SIG-M5 treated with dmso at 0.1 percent for 504 hours (cell line): ENCODE data around the gene TPK1.
"Not testable (repeated sequence)": the region's sequence is repeated elsewhere in the genome, so short reads cannot be mapped to it uniquely, and the experiment has no call there.

Source experiments
- DNase-seq: peaks from one replicate; lab custom pipeline; 2025; ENCODE audit not compliant: unreplicated experiment; lab: John Stamatoyannopoulos, UW

Gene TPK1

GRCh38 chr7:144427539-144427938 lies 408.3 kb downstream of the TPK1 start:
- not testable (repeated sequence) for DNase-seq

- DNase-seq: not testable (repeated sequence)
Measured at GRCh38 chr7:144418931-144419330, 416.9 kb downstream of the TPK1 start.

- no peak for DNase-seq
Measured at GRCh38 chr7:144416341-144416740, 419.5 kb downstream of the TPK1 start.

- no peak for DNase-seq
Measured at GRCh38 chr7:144415858-144416257, 420.0 kb downstream of the TPK1 start.

GRCh38 chr7:144414815-144415214 lies 421.0 kb downstream of the TPK1 start:
- DNase-seq: no peak

GRCh38 chr7:144410441-144410840 lies 425.4 kb downstream of the TPK1 start:
- DNase-seq: no peak

GRCh38 chr7:144408121-144408520 lies 427.7 kb downstream of the TPK1 start:
- no peak for DNase-seq

GRCh38 chr7:144407266-144407931 lies 428.5 kb downstream of the TPK1 start:
- DNase-seq: no peak

GRCh38 chr7:144404946-144405345 lies 430.9 kb downstream of the TPK1 start:
- DNase-seq: no peak

GRCh38 chr7:144403649-144404061 lies 432.2 kb downstream of the TPK1 start, which contains the start of gene NOBOX:
Gene NOBOX (minus strand): TSS chr7:144403693.
- no peak for DNase-seq

- DNase-seq: no peak
Measured at GRCh38 chr7:144403102-144403501, 432.8 kb downstream of the TPK1 start.
